HepG2 (cell line): ENCODE results near the gene IFNA4. TPM values are rescaled to one million over a fixed set of nuclear protein-coding genes. Genes with fewer than 3 reads are reported as not detected.

Source experiments
- ATAC-seq: fragments of 200-7000 bp; cut with Tn5 transposase; 3 replicates; pipeline ENCODE4 v1.9.1; 2020; ENCODE audit warnings: mild to moderate bottlenecking, moderate library complexity
- BruUV-seq: library from RNA; stranded (reverse); fragments of 400-500 nt; replicated peaks from 2 replicates; lab custom pipeline; 2021; lab: Mats Ljungman, UMichigan
- CTCF ChIA-PET: fragments of 300-600 bp; formaldehyde crosslinking; extraction: SDS; loops from one replicate; lab custom pipeline; 2021; ENCODE audit warnings: low total read pairs, inconsistent platforms, low intra/inter-chr PET ratio; lab: Yijun Ruan, JAX
- POLR2A ChIA-PET: fragments of 350-600 bp; sonication (Branson Sonifier 250); formaldehyde crosslinking; loops from one replicate; lab custom pipeline; 2020; ENCODE audit warnings: antibody characterized with exemption, inconsistent platforms; lab: Yijun Ruan, JAX
- DNase-seq: peaks from one replicate; pipeline ENCODE4 v3.0.0-alpha.2; 2015; ENCODE audit warnings: low spot score
- FAIRE-seq: peaks from 3 replicates; lab custom pipeline; 2011; peaks lifted over from hg19 to GRCh38; lab: Jason Lieb, UNC
- H2AFZ ChIP-seq: one replicate; pipeline ENCODE4 v1.6.1; 2011; ENCODE audit warnings: low read length, inconsistent platforms
- H3K27ac ChIP-seq: fragments of 300-600 bp; 3 replicates; pipeline ENCODE4 v1.8.0; 2011; ENCODE audit warnings: mixed run types, mild to moderate bottlenecking, mixed read lengths, low read length, inconsistent platforms; ENCODE audit not compliant: insufficient read depth; ENCODE audit errors: extremely low read length
- H3K27me3 ChIP-seq, 2 experiments: fragments of 200-600 bp in 1 of 2; 2 replicates in 1 of 2; 3 replicates in 1 of 2; pipeline versions ENCODE4 v1.6.0 to v1.8.0; 2011; ENCODE audit warnings: low read length in 2 of 2, mild to moderate bottlenecking in 2 of 2, moderate library complexity in 2 of 2, inconsistent platforms in 1 of 2; ENCODE audit not compliant: insufficient read depth in 2 of 2, control insufficient read depth in 1 of 2
- H3K36me3 ChIP-seq, 2 experiments: fragments of 200-600 bp in 1 of 2; replicated peaks in 1 of 2; 2 replicates in 1 of 2; 3 replicates in 1 of 2; pipeline versions ENCODE4 v1.5.1 to v1.8.0; 2011; ENCODE audit warnings: low read length in 2 of 2, inconsistent platforms in 1 of 2; ENCODE audit not compliant: insufficient read depth in 2 of 2, control insufficient read depth in 1 of 2
- H3K4me1 ChIP-seq: 2 replicates; pipeline ENCODE4 v1.5.1; 2012; ENCODE audit warnings: low read length, inconsistent platforms; ENCODE audit not compliant: insufficient read depth
- H3K4me2 ChIP-seq: 2 replicates; pipeline ENCODE4 v1.6.0; 2011; ENCODE audit warnings: low read depth, low read length, inconsistent platforms
- H3K4me3 ChIP-seq, 3 experiments: fragments of 200-600 bp in 1 of 3; sonication (generic), shearing (Covaris generic) in 1 of 3; replicated peaks in 1 of 3; 2 replicates each; pipeline ENCODE4 v1.5.1; 2011 to 2016; ENCODE audit warnings: low read length in 3 of 3, inconsistent platforms in 2 of 3, low read depth in 2 of 3, mild to moderate bottlenecking in 2 of 3, control low read depth in 1 of 3, mixed read lengths in 1 of 3; ENCODE audit not compliant: insufficient read depth in 1 of 3
- H3K79me2 ChIP-seq: one replicate; pipeline ENCODE4 v1.6.1; 2011; ENCODE audit warnings: low read length, inconsistent platforms; ENCODE audit not compliant: insufficient read depth
- H3K9ac ChIP-seq: 2 replicates; pipeline ENCODE4 v1.6.0; 2011; ENCODE audit warnings: mild to moderate bottlenecking, low read depth, low read length, inconsistent platforms; ENCODE audit not compliant: insufficient read depth
- H3K9me3 ChIP-seq: 2 replicates; pipeline ENCODE4 v1.5.1; 2012; ENCODE audit warnings: mild to moderate bottlenecking, low read length
- H4K20me1 ChIP-seq: 2 replicates; pipeline ENCODE4 v1.6.0; 2011; ENCODE audit warnings: inconsistent platforms, mild to moderate bottlenecking, low read length, moderate library complexity; ENCODE audit not compliant: insufficient read depth
- MZF1 ChIP-seq: sonication (generic); formaldehyde crosslinking; IDR thresholded peaks from 2 replicates; pipeline ENCODE4 v1.8.1; 2023; ENCODE audit warnings: mild to moderate bottlenecking, missing genetic modification reagents, borderline replicate concordance
- SPEN ChIP-seq: sonication (generic); formaldehyde crosslinking; IDR thresholded peaks from 2 replicates; pipeline ENCODE4 v1.5.1; 2020; ENCODE audit warnings: low read depth, mild to moderate bottlenecking, missing genetic modification reagents
- ZNF136 ChIP-seq: sonication (generic); formaldehyde crosslinking; IDR thresholded peaks from 2 replicates; pipeline ENCODE4 v1.8.1; 2022; ENCODE audit warnings: low read depth, mild to moderate bottlenecking, moderate library complexity, missing genetic modification reagents
- ZNF550 ChIP-seq: sonication (generic); formaldehyde crosslinking; IDR thresholded peaks from 2 replicates; pipeline ENCODE4 v1.4.0; 2020; ENCODE audit warnings: mild to moderate bottlenecking, missing genetic modification reagents, borderline replicate concordance
- ZNF616 ChIP-seq: sonication (generic); formaldehyde crosslinking; IDR thresholded peaks from 2 replicates; pipeline ENCODE4 v1.5.0; 2020; ENCODE audit warnings: low read depth, mild to moderate bottlenecking, missing genetic modification reagents
- WGBS: methylation state at CpG from one replicate; pipeline ENCODE4 v1.1.6; 2017; ENCODE audit warnings: low lambda C conversion rate; 5-methylcytosine and 5-hydroxymethylcytosine counted together
- in situ Hi-C: cut with HindIII; loops from 2 replicates; pipeline ENCODE4 v1.10.0; 2017; ENCODE audit warnings: low pct_unique_long_range_greater_than_20kb; ENCODE audit not compliant: extremely low pct_ligation_motif_present
- intact Hi-C: fragments of 100-400 bp; cut with micrococcal nuclease; formaldehyde crosslinking; loops from one replicate; pipeline ENCODE4 v1.10.0; 2022; ENCODE audit not compliant: unreplicated experiment
- polyA plus RNA-seq, 8 experiments: library from polyadenylated mRNA; depleted of rRNA in 3 of 8; stranded (reverse) in 7 of 8; unstranded in 1 of 8; fragments of >200 nt; fragmentation: Illumina TruSeq in 4 of 8; extraction: Trizol in 4 of 8; gene quantifications; 2 replicates each; pipeline versions ENCODE4 v1.2.1 to v1.2.3, GENCODE V29; 2011 to 2016; ENCODE audit warnings: low read depth in 4 of 8, missing spikeins in 1 of 8, mixed read lengths in 1 of 8; ENCODE audit not compliant: insufficient read depth in 1 of 8
- total RNA-seq, 5 experiments: library from RNA; depleted of rRNA; stranded (reverse); fragments of >200 nt; fragmentation: Illumina TruSeq; extraction: Trizol; gene quantifications; 2 replicates each; pipeline ENCODE4 v1.2.3, GENCODE V29; 2016; ENCODE audit warnings: low read depth in 1 of 5
- TF ChIP-seq, protein P1 (sequence below): sonication (generic); formaldehyde crosslinking; IDR thresholded peaks from 2 replicates; pipeline ENCODE4 v1.4.0; 2020; ENCODE audit warnings: mild to moderate bottlenecking, missing genetic modification reagents
- TF ChIP-seq, protein P2 (sequence below): sonication (generic); formaldehyde crosslinking; IDR thresholded peaks from one replicate; pipeline ENCODE4 v1.5.1; 2020; ENCODE audit warnings: mild to moderate bottlenecking, missing genetic modification reagents; ENCODE audit errors: not compliant biosample characterization

Gene IFNA4
- total and polyA plus RNA-seq, 2 of the 13 experiments (the other 11 are each of a cell fraction or from before 2014, with no cell fraction given) = not detected

DNA sequence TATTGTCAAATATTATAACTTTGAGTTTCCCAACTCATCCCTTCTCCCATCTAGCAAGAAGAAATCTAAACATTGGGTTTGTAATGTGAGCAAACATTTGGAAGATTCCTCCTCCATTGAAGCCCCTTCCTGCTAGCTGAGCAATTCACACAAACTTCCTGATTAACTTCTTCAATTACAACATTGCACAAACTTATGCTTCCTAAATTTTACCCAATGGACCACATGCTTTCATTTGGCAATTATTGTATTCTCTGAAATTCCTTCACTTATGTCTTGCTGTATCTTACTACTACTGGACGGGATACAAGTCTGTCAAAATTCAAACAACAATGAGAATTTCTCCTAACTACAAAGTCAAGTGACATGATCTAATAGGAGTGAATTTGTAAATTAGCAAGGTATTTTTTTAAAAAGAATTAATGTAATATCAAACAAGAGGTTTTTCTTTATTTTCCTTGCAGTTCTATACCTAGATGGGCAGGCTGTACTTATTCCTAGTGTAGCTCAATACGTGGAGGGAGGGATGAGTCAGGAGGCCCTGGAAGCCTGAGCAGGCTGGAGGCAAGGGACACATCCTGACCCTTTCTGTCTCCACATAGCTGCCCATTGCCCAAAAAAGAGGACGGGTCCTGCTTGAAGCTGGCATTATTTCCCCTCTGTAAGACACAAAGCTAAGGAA, 33.9 kb downstream of the IFNA4 start:
- DNase-seq (no peak), ATAC-seq (peak; percentile 35; the same call in 2 of the 3 replicates), FAIRE-seq (no peak)
- intact Hi-C loops (no loop called here), in situ Hi-C loops (no loop called here)
- Histone ChIP-seq H3K79me2 (no peaks in the 10 kb centered on the region), H3K36me3 (no peaks in the 10 kb centered on the region), H2AFZ (no peak overlapping the region), H3K4me3 (no peak overlapping the region), H3K4me2 (no peak overlapping the region), H4K20me1 (no peaks in the 10 kb centered on the region), H3K27me3 (no peaks in the 10 kb centered on the region), H3K9ac (no peak overlapping the region), H3K4me1 (no peaks in the 10 kb centered on the region), H3K9me3 (no peaks in the 10 kb centered on the region; the same call in 1 of the 2 replicates), H3K27ac (no peak overlapping the region)
- ChIA-PET CTCF (no interaction called here), POLR2A (no interaction called here)
- 5% methylated on average over 3 of the region's 3 CpGs for WGBS
- BruUV-seq = no TSS peak
- TF ChIP-seq ZNF136 (CRISPR knock-in tag) (no peak), MZF1 (no peak)
- TF ChIP-seq, protein P1, sequence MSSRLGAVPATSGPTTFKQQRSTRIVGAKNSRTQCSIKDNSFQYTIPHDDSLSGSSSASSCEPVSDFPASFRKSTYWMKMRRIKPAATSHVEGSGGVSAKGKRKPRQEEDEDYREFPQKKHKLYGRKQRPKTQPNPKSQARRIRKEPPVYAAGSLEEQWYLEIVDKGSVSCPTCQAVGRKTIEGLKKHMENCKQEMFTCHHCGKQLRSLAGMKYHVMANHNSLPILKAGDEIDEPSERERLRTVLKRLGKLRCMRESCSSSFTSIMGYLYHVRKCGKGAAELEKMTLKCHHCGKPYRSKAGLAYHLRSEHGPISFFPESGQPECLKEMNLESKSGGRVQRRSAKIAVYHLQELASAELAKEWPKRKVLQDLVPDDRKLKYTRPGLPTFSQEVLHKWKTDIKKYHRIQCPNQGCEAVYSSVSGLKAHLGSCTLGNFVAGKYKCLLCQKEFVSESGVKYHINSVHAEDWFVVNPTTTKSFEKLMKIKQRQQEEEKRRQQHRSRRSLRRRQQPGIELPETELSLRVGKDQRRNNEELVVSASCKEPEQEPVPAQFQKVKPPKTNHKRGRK (CRISPR knock-in tag) = no peak

- Histone ChIP-seq H3K9ac (no peak overlapping the region), H3K4me3 (no peak overlapping the region), H4K20me1 (no peaks in the 10 kb centered on the region), H3K27me3 (no peaks in the 10 kb centered on the region), H3K79me2 (no peaks in the 10 kb centered on the region), H3K4me2 (no peak overlapping the region), H3K9me3 (no peaks in the 10 kb centered on the region; the same call in 1 of the 2 replicates), H3K27ac (no peak overlapping the region), H2AFZ (no peak overlapping the region), H3K4me1 (no peaks in the 10 kb centered on the region), H3K36me3 (no peaks in the 10 kb centered on the region)
- ATAC-seq = no peak
- BruUV-seq = no TSS peak
- in situ Hi-C loops = no loop called here
- no peak for DNase-seq
- WGBS = 0% methylated on average over 1 of the region's 1 CpG
- no peak for FAIRE-seq
- ChIA-PET POLR2A (no interaction called here), CTCF (no interaction called here)
- intact Hi-C loops = no loop called here
- TF ChIP-seq SPEN (CRISPR knock-in tag) (no peak), ZNF616 (CRISPR knock-in tag) (no peak), ZNF550 (CRISPR knock-in tag) (no peak)
- TF ChIP-seq, protein P2, sequence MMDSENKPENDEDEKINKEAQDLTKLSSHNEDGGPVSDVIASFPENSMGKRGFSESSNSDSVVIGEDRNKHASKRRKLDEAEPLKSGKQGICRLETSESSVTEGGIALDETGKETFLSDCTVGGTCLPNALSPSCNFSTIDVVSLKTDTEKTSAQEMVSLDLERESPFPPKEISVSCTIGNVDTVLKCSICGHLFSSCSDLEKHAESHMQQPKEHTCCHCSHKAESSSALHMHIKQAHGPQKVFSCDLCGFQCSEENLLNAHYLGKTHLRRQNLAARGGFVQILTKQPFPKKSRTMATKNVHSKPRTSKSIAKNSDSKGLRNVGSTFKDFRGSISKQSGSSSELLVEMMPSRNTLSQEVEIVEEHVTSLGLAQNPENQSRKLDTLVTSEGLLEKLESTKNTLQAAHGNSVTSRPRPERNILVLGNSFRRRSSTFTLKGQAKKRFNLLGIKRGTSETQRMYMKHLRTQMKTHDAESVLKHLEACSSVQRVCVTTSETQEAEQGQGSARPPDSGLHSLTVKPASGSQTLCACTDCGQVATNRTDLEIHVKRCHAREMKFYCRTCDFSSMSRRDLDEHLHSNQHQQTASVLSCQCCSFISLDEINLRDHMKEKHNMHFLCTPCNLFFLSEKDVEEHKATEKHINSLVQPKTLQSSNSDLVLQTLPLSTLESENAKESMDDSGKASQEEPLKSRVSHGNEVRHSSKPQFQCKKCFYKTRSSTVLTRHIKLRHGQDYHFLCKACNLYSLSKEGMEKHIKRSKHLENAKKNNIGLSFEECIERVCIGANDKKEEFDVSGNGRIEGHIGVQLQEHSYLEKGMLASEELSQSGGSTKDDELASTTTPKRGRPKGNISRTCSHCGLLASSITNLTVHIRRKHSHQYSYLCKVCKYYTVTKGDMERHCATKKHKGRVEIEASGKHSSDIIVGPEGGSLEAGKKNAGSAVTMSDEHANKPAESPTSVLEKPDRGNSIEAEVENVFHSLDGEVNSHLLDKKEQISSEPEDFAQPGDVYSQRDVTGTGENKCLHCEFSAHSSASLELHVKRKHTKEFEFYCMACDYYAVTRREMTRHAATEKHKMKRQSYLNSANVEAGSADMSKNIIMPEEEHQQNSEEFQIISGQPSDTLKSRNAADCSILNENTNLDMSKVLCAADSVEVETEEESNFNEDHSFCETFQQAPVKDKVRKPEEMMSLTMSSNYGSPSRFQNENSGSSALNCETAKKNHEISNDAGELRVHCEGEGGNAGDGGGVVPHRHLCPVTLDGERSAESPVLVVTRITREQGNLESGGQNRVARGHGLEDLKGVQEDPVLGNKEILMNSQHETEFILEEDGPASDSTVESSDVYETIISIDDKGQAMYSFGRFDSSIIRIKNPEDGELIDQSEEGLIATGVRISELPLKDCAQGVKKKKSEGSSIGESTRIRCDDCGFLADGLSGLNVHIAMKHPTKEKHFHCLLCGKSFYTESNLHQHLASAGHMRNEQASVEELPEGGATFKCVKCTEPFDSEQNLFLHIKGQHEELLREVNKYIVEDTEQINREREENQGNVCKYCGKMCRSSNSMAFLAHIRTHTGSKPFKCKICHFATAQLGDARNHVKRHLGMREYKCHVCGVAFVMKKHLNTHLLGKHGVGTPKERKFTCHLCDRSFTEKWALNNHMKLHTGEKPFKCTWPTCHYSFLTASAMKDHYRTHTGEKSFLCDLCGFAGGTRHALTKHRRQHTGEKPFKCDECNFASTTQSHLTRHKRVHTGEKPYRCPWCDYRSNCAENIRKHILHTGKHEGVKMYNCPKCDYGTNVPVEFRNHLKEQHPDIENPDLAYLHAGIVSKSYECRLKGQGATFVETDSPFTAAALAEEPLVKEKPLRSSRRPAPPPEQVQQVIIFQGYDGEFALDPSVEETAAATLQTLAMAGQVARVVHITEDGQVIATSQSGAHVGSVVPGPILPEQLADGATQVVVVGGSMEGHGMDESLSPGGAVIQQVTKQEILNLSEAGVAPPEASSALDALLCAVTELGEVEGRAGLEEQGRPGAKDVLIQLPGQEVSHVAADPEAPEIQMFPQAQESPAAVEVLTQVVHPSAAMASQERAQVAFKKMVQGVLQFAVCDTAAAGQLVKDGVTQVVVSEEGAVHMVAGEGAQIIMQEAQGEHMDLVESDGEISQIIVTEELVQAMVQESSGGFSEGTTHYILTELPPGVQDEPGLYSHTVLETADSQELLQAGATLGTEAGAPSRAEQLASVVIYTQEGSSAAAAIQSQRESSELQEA (CRISPR knock-in tag) = no peak
Observed at GRCh38 chr9:21144603-21145002, 42.8 kb downstream of the IFNA4 start.
